Esophagus muscularis mucosa (tissue), 3 donors: ENCODE results near the gene ZAR1L.
A peak's percentile ranks its signal among the peaks of the same experiment; 100 is the strongest.

Experiments
- CTCF ChIP-seq, 3 experiments: fragments of 200-600 bp in 2 of 3; fragments of 450-650 bp in 1 of 3; sonication (generic) in 2 of 3; IDR thresholded peaks; one replicate each; pipeline ENCODE4 v1.5.1; 2017 to 2019; ENCODE audit warnings: antibody characterized with exemption in 3 of 3, mild to moderate bottlenecking in 2 of 3, moderate library complexity in 1 of 3
- POLR2A ChIP-seq: fragments of 450-650 bp; IDR thresholded peaks from one replicate; pipeline ENCODE4 v1.6.1; 2017; ENCODE audit warnings: antibody characterized with exemption, moderate library complexity, mild to moderate bottlenecking, low read depth
- POLR2AphosphoS5 ChIP-seq, 2 donors: sonication (generic); formaldehyde crosslinking; IDR thresholded peaks; one replicate each; pipeline ENCODE4 v1.6.1; 2017; ENCODE audit warnings: antibody characterized with exemption in 2 of 2

GRCh38 chr13:32253911-32254399, 61.2 kb downstream of the ZAR1L start:
- TF ChIP-seq CTCF (IDR thresholded peaks at IDR 0.05), result no peak
- no peak for TF ChIP-seq POLR2A
- peak; percentile 62 to 91 for TF ChIP-seq POLR2AphosphoS5 (IDR thresholded peaks at IDR 0.05)
